ENCODE data around the gene ELL. TPM values are rescaled to one million over a fixed set of nuclear protein-coding genes. Genes with fewer than 3 reads are reported as not detected.

Gene ELL
- total and polyA plus RNA-seq, 9 of the 15 experiments (the other 6 are each of a cell fraction or from before 2014, with no cell fraction given), result 0.24 to 22.5 (median 4.1) TPM

DNA sequence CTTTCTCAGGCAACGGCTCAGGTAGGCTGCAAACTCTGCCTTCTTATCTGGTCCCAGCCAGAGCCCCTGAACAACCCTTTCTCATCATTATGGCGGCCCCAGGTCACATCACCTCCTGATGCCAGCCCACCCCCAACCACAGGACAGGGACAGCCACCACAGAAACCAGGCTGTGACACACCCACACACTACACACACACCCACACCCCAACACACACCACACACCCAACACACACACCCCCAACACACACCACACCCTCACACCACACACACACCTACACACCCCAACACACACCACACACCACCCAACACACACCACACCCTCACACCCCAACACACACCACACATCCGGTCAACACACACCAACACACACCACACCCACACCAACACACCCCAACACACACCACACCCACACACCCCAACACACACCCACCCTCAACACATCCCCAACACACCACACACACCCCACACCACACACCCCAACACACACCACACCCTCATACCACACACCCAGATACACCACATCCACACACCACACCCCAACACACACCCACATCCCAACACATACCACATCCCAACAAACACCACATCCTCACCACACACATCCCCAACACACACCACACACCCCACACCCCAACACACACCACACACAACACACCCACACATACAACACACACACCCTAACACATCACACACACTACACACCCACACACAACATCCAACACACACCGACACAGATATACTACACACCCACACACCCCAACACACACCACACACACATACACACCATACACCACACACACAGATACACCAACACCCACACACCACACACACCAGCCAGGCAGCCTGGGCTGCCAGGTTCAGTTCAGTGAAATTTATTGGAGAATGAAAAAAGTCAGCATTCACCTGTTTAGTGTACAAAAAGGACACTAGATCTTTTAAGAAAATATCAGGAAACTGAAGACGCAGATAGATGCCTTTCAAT lies 79.8 kb downstream of the ELL start (continued):
- TF ChIP-seq NFRKB (IDR thresholded peaks at IDR 0.05; ENCODE audit: low read depth) (no peak), CBFB (CRISPR knock-in tag; IDR thresholded peaks at IDR 0.05) (peak; percentile 93; the same call in 1 of the 2 replicates), PHF21A (IDR thresholded peaks at IDR 0.05; ENCODE audit: borderline replicate concordance, low read depth) (no peak), TRIM24 (IDR thresholded peaks at IDR 0.05) (peak in 1 of 2 experiments; percentile 30; a peak in 2 of 4 replicates), TCF7L2 (IDR thresholded peaks at IDR 0.05; ENCODE audit: low read depth, low read length) (no peak), NCOR1 (IDR thresholded peaks at IDR 0.05) (peak; percentile 29; the same call in 1 of the 2 replicates), CREBBP (IDR thresholded peaks at IDR 0.05; ENCODE audit: low read depth, low read length) (peak; percentile 33), ZNF23 (CRISPR knock-in tag; IDR thresholded peaks at IDR 0.05) (no peak), GATA2 (CRISPR knock-in tag; IDR thresholded peaks at IDR 0.05) (0 out of 2 replicates have a peak, but pooled peaks have one; percentile 27), CBX1 (IDR thresholded peaks at IDR 0.05; ENCODE audit: low read depth) (peak; percentile 89), ELF4 (CRISPR knock-in tag; IDR thresholded peaks at IDR 0.05) (0 out of 2 replicates have a peak, but pooled peaks have one; percentile 29), TRIM28 (IDR thresholded peaks at IDR 0.05) (no peak), HDAC6 (IDR thresholded peaks at IDR 0.05; ENCODE audit: low read depth, low read length) (peak; percentile 91; the same call in 1 of the 2 replicates), ADNP (tag; IDR thresholded peaks at IDR 0.05) (peak; percentile 93), ETV5 (CRISPR knock-in tag; IDR thresholded peaks at IDR 0.05; ENCODE audit: low read depth) (peak; percentile 51; the same call in 1 of the 2 replicates), ZBTB7A (IDR thresholded peaks at IDR 0.05; ENCODE audit: borderline replicate concordance, control insufficient read depth, low read depth, low read length) (peak; percentile 67; the same call in 1 of the 2 replicates), CC2D1A (IDR thresholded peaks at IDR 0.05) (0 out of 2 replicates have a peak, but pooled peaks have one; percentile 27), THRAP3 (IDR thresholded peaks at IDR 0.05; ENCODE audit: borderline replicate concordance) (0 out of 2 replicates have a peak, but pooled peaks have one; percentile 74), SMARCE1 (IDR thresholded peaks at IDR 0.05) (peak; percentile 58; the same call in 1 of the 2 replicates), SUPT5H (IDR thresholded peaks at IDR 0.05) (peak; percentile 50), EHMT2 (IDR thresholded peaks at IDR 0.05) (0 out of 2 replicates have a peak, but pooled peaks have one; percentile 47)
- TF ChIP-seq, protein P1, sequence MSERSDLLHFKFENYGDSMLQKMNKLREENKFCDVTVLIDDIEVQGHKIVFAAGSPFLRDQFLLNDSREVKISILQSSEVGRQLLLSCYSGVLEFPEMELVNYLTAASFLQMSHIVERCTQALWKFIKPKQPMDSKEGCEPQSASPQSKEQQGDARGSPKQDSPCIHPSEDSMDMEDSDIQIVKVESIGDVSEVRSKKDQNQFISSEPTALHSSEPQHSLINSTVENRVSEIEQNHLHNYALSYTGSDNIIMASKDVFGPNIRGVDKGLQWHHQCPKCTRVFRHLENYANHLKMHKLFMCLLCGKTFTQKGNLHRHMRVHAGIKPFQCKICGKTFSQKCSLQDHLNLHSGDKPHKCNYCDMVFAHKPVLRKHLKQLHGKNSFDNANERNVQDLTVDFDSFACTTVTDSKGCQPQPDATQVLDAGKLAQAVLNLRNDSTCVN (CRISPR knock-in tag; IDR thresholded peaks at IDR 0.05), result 0 out of 2 replicates have a peak, but pooled peaks have one; percentile 46
- TF ChIP-seq, protein P2, sequence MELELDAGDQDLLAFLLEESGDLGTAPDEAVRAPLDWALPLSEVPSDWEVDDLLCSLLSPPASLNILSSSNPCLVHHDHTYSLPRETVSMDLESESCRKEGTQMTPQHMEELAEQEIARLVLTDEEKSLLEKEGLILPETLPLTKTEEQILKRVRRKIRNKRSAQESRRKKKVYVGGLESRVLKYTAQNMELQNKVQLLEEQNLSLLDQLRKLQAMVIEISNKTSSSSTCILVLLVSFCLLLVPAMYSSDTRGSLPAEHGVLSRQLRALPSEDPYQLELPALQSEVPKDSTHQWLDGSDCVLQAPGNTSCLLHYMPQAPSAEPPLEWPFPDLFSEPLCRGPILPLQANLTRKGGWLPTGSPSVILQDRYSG (tag; conservative IDR thresholded peaks at IDR 0.05; ENCODE audit: low read depth), result no peak
- TF ChIP-seq, protein P3, sequence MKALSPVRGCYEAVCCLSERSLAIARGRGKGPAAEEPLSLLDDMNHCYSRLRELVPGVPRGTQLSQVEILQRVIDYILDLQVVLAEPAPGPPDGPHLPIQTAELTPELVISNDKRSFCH (CRISPR knock-in tag; IDR thresholded peaks at IDR 0.05), result no peak
- TF ChIP-seq, protein P3 (tag; IDR thresholded peaks at IDR 0.05), result no peak
- TF ChIP-seq, protein P4, sequence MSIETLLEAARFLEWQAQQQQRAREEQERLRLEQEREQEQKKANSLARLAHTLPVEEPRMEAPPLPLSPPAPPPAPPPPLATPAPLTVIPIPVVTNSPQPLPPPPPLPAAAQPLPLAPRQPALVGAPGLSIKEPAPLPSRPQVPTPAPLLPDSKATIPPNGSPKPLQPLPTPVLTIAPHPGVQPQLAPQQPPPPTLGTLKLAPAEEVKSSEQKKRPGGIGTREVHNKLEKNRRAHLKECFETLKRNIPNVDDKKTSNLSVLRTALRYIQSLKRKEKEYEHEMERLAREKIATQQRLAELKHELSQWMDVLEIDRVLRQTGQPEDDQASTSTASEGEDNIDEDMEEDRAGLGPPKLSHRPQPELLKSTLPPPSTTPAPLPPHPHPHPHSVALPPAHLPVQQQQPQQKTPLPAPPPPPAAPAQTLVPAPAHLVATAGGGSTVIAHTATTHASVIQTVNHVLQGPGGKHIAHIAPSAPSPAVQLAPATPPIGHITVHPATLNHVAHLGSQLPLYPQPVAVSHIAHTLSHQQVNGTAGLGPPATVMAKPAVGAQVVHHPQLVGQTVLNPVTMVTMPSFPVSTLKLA (conservative IDR thresholded peaks at IDR 0.05), result peak in 1 of 2 experiments; percentile 27; a peak in 2 of 4 replicates
